ENCODE data around the gene ARF1. TPM values are rescaled to one million over a fixed set of nuclear protein-coding genes. Genes with fewer than 3 reads are reported as not detected.
A peak's percentile ranks its signal among the peaks of the same experiment; 100 is the strongest.
"Not testable (repeated sequence)": the region's sequence is repeated elsewhere in the genome, so short reads cannot be mapped to it uniquely, and the experiment has no call there.

ARF1 gene
- total RNA-seq, 1 donor, result 231 TPM

DNA sequence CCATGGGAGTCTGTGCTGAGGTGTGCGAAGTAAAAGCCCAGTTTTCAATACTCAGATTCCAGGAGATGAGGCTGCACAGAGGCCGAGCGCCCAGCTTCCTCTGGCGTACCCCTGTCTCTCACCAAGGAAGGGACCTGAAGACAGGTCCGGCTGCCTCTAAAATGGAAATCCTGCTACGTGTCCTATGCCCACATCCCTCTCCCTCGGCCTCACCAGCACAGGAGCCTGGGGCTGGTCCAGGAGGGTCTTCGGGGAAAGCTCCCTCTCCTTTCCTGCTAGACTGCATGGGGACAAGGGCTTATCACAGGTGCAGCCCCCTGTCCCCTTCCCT is 26.2 kb downstream of the ARF1 start:
- Histone ChIP-seq H3K27me3 (ENCODE audit: insufficient read depth, low read length) (no peaks in the 10 kb centered on the region), H3K4me2 (ENCODE audit: insufficient read depth, low read length) (peak overlapping the region; percentile 97), H4K20me1 (ENCODE audit: insufficient read depth, low read length) (no peaks in the 10 kb centered on the region), H3K4me3 (ENCODE audit: insufficient read depth, low read length) (peak overlapping the region; percentile 100), H2AFZ (ENCODE audit: low read length) (peak overlapping the region; percentile 98), H3K9me3 (ENCODE audit: low read depth, low read length) (no peaks in the 10 kb centered on the region), H3K4me1 (ENCODE audit: insufficient read depth, low read length) (peaks cover 22% of the 10 kb centered on the region), H3K36me3 (ENCODE audit: insufficient read depth, low read length) (peaks cover 14% of the 10 kb centered on the region), H3K79me2 (ENCODE audit: insufficient read depth, low read length) (peaks cover 31% of the 10 kb centered on the region), H3K27ac (ENCODE audit: low read depth, low read length) (peak overlapping the region; percentile 94)
- DNase-seq (ENCODE audit: insufficient read length, low spot score, missing footprints), result no peak
- TF ChIP-seq, protein P1, sequence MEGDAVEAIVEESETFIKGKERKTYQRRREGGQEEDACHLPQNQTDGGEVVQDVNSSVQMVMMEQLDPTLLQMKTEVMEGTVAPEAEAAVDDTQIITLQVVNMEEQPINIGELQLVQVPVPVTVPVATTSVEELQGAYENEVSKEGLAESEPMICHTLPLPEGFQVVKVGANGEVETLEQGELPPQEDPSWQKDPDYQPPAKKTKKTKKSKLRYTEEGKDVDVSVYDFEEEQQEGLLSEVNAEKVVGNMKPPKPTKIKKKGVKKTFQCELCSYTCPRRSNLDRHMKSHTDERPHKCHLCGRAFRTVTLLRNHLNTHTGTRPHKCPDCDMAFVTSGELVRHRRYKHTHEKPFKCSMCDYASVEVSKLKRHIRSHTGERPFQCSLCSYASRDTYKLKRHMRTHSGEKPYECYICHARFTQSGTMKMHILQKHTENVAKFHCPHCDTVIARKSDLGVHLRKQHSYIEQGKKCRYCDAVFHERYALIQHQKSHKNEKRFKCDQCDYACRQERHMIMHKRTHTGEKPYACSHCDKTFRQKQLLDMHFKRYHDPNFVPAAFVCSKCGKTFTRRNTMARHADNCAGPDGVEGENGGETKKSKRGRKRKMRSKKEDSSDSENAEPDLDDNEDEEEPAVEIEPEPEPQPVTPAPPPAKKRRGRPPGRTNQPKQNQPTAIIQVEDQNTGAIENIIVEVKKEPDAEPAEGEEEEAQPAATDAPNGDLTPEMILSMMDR (IDR thresholded peaks at IDR 0.05; ENCODE audit: extremely low read depth, low read depth, low read length), result no peak

DNA sequence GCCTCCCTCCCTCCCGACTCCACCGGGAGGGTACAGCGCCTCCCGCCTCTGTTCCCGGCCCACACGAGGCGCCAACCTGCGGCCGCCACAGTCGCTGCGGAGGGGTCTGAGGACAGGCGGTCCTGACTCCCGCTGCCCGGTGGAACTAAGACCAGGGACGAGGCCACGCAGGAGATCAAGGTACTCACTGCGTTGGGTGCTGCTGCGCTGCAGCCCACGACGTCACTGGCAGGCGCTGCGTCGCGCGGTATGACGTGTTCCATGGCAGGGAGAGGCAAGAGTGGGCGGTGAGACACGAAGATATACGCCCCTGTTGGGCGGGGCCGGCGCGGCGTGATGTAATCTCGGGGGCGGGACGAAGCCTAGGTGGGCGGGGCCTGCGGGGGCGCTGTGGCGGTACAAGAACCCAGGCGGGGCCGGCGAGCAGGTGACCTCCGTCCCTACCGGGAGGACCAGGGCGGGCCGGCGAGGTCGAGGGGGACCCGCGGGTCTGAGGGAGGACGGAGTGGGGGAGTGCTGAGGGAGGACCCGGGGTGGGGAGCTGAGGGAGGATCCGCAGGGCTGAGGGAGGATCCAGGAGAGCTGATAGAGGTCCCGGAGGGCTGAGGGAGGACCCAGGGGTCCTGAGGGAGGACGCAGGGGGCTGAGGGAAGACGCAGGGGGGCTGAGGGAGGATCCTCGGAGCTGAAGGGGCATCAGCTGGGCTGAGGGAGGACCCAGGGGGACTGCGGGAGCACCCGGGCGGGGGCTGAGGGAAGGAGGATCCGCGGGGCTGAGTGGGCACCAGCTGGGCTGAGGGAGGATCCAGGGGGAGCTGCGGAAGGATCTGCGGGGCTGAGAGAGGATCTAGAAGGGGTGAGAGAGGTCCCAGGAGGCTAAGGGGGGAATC is 26.8 kb downstream of the ARF1 start, which contains the start of gene MRPL55:
Gene MRPL55 (minus strand): TSS at position 227 of the 889 bp plus-strand sequence. CDS start 1,039 bp downstream, outside the sequence.
- Histone ChIP-seq H3K27ac (ENCODE audit: low read depth, low read length) (peak within 1 kb of the TSS; percentile 94), H4K20me1 (ENCODE audit: insufficient read depth, low read length) (no peaks in the 10 kb centered on the region), H3K27me3 (ENCODE audit: insufficient read depth, low read length) (no peaks in the 10 kb centered on the region), H3K4me3 (ENCODE audit: insufficient read depth, low read length) (peak within 1 kb of the TSS; percentile 100), H2AFZ (ENCODE audit: low read length) (peak within 1 kb of the TSS; percentile 98), H3K4me1 (ENCODE audit: insufficient read depth, low read length) (peaks cover 16% of the 10 kb centered on the region), H3K9me3 (ENCODE audit: low read depth, low read length) (no peaks in the 10 kb centered on the region), H3K4me2 (ENCODE audit: insufficient read depth, low read length) (peak within 1 kb of the TSS; percentile 97), H3K36me3 (ENCODE audit: insufficient read depth, low read length) (peaks cover 14% of the 10 kb centered on the region), H3K79me2 (ENCODE audit: insufficient read depth, low read length) (peaks cover 31% of the 10 kb centered on the region)
- TF ChIP-seq, protein P1 (IDR thresholded peaks at IDR 0.05; ENCODE audit: extremely low read depth, low read depth, low read length), result no peak
- peak; percentile 99 for DNase-seq (ENCODE audit: insufficient read length, low spot score, missing footprints)

DNA sequence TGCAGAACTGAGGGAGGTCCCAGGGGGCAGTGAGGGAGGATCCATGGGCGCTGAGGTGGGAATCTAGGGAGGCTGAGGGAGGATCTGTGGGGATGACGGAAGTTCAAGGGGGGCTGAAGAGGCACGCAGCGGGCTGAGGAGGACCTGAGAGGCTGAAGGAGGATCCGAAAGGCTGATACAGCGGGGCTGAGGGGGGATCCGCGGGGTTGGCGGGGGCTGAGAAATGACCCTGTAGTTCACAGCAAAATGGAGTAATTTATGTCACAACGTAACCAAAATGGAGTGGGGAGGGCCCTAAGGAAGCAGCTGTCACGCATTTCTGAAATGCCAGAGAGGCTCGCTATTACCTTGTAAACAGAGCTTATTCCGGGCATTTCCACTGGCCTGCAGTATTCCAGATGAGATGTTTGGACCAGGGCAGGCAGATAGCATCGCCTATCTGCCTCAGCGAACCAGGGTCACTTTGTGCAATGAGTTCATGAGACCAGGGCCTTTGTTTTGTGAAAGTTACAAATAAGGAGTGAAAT is 27.5 kb downstream of the ARF1 start:
- DNase-seq (ENCODE audit: insufficient read length, low spot score, missing footprints), result peak; percentile 73
- Histone ChIP-seq H3K4me3 (ENCODE audit: insufficient read depth, low read length) (peak overlapping the region; percentile 100), H4K20me1 (ENCODE audit: insufficient read depth, low read length) (no peaks in the 10 kb centered on the region), H3K27me3 (ENCODE audit: insufficient read depth, low read length) (no peaks in the 10 kb centered on the region), H3K4me1 (ENCODE audit: insufficient read depth, low read length) (peaks cover 16% of the 10 kb centered on the region), H3K9me3 (ENCODE audit: low read depth, low read length) (no peaks in the 10 kb centered on the region), H3K36me3 (ENCODE audit: insufficient read depth, low read length) (peaks cover 14% of the 10 kb centered on the region), H3K4me2 (ENCODE audit: insufficient read depth, low read length) (peak overlapping the region; percentile 97), H3K79me2 (ENCODE audit: insufficient read depth, low read length) (peaks cover 31% of the 10 kb centered on the region), H2AFZ (ENCODE audit: low read length) (peak overlapping the region; percentile 95), H3K27ac (ENCODE audit: low read depth, low read length) (peak overlapping the region; percentile 94)
- TF ChIP-seq, protein P1 (IDR thresholded peaks at IDR 0.05; ENCODE audit: extremely low read depth, low read depth, low read length), result no peak

DNA sequence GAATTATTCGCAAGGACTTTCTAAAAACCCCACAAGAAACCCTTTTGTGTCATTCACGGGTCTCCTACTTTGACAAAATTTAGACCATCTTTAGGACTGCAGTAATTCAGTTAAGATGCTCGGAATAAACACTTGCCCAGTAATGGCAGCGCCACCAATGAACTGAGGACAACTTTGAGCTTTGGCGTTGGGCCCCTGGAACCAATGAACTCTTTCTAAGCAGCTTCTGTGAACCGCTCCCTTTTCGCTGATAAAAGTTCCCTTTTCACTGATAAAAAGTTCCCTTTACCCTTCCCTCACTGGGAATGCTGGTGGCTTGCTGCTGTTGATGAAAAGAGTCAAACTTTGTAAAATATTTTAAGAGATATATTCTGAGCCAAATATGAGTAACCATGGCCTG is 28.0 kb downstream of the ARF1 start:
- no peaks in the 10 kb centered on the region for H3K27me3 ChIP-seq (ENCODE audit: insufficient read depth, low read length)
- H3K4me2 ChIP-seq (ENCODE audit: insufficient read depth, low read length), result peak overlapping the region; percentile 97
- H4K20me1 ChIP-seq (ENCODE audit: insufficient read depth, low read length), result no peaks in the 10 kb centered on the region
- no peak overlapping the region for H2AFZ ChIP-seq (ENCODE audit: low read length)
- H3K4me3 ChIP-seq (ENCODE audit: insufficient read depth, low read length), result peak overlapping the region; percentile 100
- peaks cover 16% of the 10 kb centered on the region for H3K4me1 ChIP-seq (ENCODE audit: insufficient read depth, low read length)
- TF ChIP-seq, protein P1 (IDR thresholded peaks at IDR 0.05; ENCODE audit: extremely low read depth, low read depth, low read length), result no peak
- peak overlapping the region; percentile 94 for H3K27ac ChIP-seq (ENCODE audit: low read depth, low read length)
- H3K9me3 ChIP-seq (ENCODE audit: low read depth, low read length), result no peaks in the 10 kb centered on the region
- peaks cover 14% of the 10 kb centered on the region for H3K36me3 ChIP-seq (ENCODE audit: insufficient read depth, low read length)
- DNase-seq (ENCODE audit: insufficient read length, low spot score, missing footprints), result no peak
- peaks cover 31% of the 10 kb centered on the region for H3K79me2 ChIP-seq (ENCODE audit: insufficient read depth, low read length)

DNA sequence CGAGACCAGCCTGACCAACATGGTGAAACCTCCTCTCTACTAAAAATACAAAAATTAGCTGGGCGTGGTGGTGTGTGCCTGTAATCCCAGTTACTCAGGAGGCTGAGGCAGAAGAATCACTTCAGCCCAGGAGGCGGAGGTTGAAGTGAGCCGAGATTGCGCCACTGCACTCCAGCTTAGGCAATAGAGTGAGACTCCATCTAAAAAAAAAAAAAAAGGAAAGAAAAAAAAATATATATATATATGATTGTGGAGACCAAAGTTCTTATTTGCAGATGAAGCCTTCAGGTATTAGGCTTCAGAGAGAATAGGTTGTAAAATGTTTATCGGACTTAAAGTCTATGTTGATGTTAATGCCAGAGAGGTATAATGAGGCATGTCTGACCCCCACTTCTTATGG is 28.8 kb downstream of the ARF1 start:
- not testable (repeated sequence) for H3K27me3 ChIP-seq (ENCODE audit: insufficient read depth, low read length); H4K20me1 ChIP-seq (ENCODE audit: insufficient read depth, low read length); H3K27ac ChIP-seq (ENCODE audit: low read depth, low read length); H3K9me3 ChIP-seq (ENCODE audit: low read depth, low read length); H3K4me3 ChIP-seq (ENCODE audit: insufficient read depth, low read length); H3K36me3 ChIP-seq (ENCODE audit: insufficient read depth, low read length); H2AFZ ChIP-seq (ENCODE audit: low read length); DNase-seq (ENCODE audit: insufficient read length, low spot score, missing footprints); H3K4me2 ChIP-seq (ENCODE audit: insufficient read depth, low read length)
- H3K4me1 ChIP-seq (ENCODE audit: insufficient read depth, low read length), result peaks cover 16% of the 10 kb centered on the region
- H3K79me2 ChIP-seq (ENCODE audit: insufficient read depth, low read length), result peaks cover 31% of the 10 kb centered on the region
